Fibroblast of skin of right quadriceps (primary cell): ENCODE results near the gene MPG.

Experiments
- DNase-seq: peaks from one replicate; pipeline ENCODE4 v3.0.0-alpha.2; 2013

MPG gene

GRCh38 chr16:53346-54236 is 24.4 kb upstream of the MPG start, which contains the start of the genes POLR3K and SNRNP25:
Gene POLR3K (minus strand): TSS chr16:53608. CDS start chr16:53586, 22 bp downstream.
Gene SNRNP25 (plus strand): TSS chr16:53828. CDS start chr16:54017, 189 bp downstream.
- peak; percentile 98 for DNase-seq

GRCh38 chr16:54237-54581 is 23.8 kb upstream of the MPG start:
- no peak for DNase-seq

- DNase-seq: no peak
Observed at GRCh38 chr16:55571-56136, 22.4 kb upstream of the MPG start.

- DNase-seq: no peak
Observed at GRCh38 chr16:56231-56927, 21.6 kb upstream of the MPG start.

GRCh38 chr16:57711-58110 is 20.3 kb upstream of the MPG start:
- DNase-seq: no peak

GRCh38 chr16:58491-59439 is 19.3 kb upstream of the MPG start:
- DNase-seq: no peak

GRCh38 chr16:59440-60059 is 18.5 kb upstream of the MPG start:
- DNase-seq: no peak

GRCh38 chr16:60166-60565 is 17.9 kb upstream of the MPG start:
- DNase-seq: no peak

GRCh38 chr16:60929-61878 is 16.8 kb upstream of the MPG start:
- DNase-seq: no peak

GRCh38 chr16:61879-62281 is 16.1 kb upstream of the MPG start:
- no peak for DNase-seq

GRCh38 chr16:62283-62967 is 15.6 kb upstream of the MPG start:
- no peak for DNase-seq

- no peak for DNase-seq
Observed at GRCh38 chr16:62968-63391, 15.0 kb upstream of the MPG start.

- DNase-seq: no peak
Observed at GRCh38 chr16:63466-63865, 14.6 kb upstream of the MPG start.

GRCh38 chr16:63998-64913 is 13.8 kb upstream of the MPG start:
- DNase-seq: no peak

GRCh38 chr16:64914-65255 is 13.1 kb upstream of the MPG start:
- DNase-seq: no peak

- DNase-seq: peak; percentile 58
Observed at GRCh38 chr16:65745-66144, 12.3 kb upstream of the MPG start.

- DNase-seq: no peak
Observed at GRCh38 chr16:66309-67182, 11.5 kb upstream of the MPG start.

GRCh38 chr16:67183-67791 is 10.7 kb upstream of the MPG start:
- no peak for DNase-seq
